Measurements from ENCODE around the gene HHIPL1.
A peak's percentile ranks its signal among the peaks of the same experiment; 100 is the strongest.

HHIPL1 gene

GRCh38 chr14:99604278-99604765, 40.6 kb upstream of the HHIPL1 start:
- TF ChIP-seq CTCF (IDR thresholded peaks at IDR 0.05; ENCODE audit: control insufficient read depth, insufficient read depth, low read depth, low read length, missing control alignments) = no peak
- H3K4me3 ChIP-seq (ENCODE audit: control insufficient read depth, low read depth, low read length) = peak overlapping the region; percentile 91
- peak; percentile 74 for DNase-seq (ENCODE audit: low read depth)

- peak overlapping the region; percentile 91 for H3K4me3 ChIP-seq (ENCODE audit: control insufficient read depth, low read depth, low read length)
- no peak for TF ChIP-seq CTCF (IDR thresholded peaks at IDR 0.05; ENCODE audit: control insufficient read depth, insufficient read depth, low read depth, low read length, missing control alignments)
- DNase-seq (ENCODE audit: low read depth) = no peak
Observed at GRCh38 chr14:99604766-99605298, 40.1 kb upstream of the HHIPL1 start.

- no peak for DNase-seq (ENCODE audit: low read depth)
- no peak for TF ChIP-seq CTCF (IDR thresholded peaks at IDR 0.05; ENCODE audit: control insufficient read depth, insufficient read depth, low read depth, low read length, missing control alignments)
Observed at GRCh38 chr14:99605299-99605961, 39.5 kb upstream of the HHIPL1 start.

GRCh38 chr14:99606359-99606758, 38.6 kb upstream of the HHIPL1 start:
- no peak overlapping the region for H3K4me3 ChIP-seq (ENCODE audit: control insufficient read depth, low read depth, low read length)
- no peak for DNase-seq (ENCODE audit: low read depth)
- TF ChIP-seq CTCF (IDR thresholded peaks at IDR 0.05; ENCODE audit: control insufficient read depth, insufficient read depth, low read depth, low read length, missing control alignments) = no peak

More at GRCh38 chr14:99605299-99605961, 39.5 kb upstream of the HHIPL1 start:
- peak overlapping the region; percentile 91 for H3K4me3 ChIP-seq (ENCODE audit: control insufficient read depth, low read depth, low read length)

- TF ChIP-seq CTCF (IDR thresholded peaks at IDR 0.05; ENCODE audit: control insufficient read depth, insufficient read depth, low read depth, low read length, missing control alignments) = no peak
- H3K4me3 ChIP-seq (ENCODE audit: control insufficient read depth, low read depth, low read length) = no peak overlapping the region
- DNase-seq (ENCODE audit: low read depth) = no peak
Observed at GRCh38 chr14:99608591-99608990, 36.3 kb upstream of the HHIPL1 start.

GRCh38 chr14:99609245-99610170, 35.4 kb upstream of the HHIPL1 start:
- DNase-seq (ENCODE audit: low read depth) = no peak
- H3K4me3 ChIP-seq (ENCODE audit: control insufficient read depth, low read depth, low read length) = no peak overlapping the region
- no peak for TF ChIP-seq CTCF (IDR thresholded peaks at IDR 0.05; ENCODE audit: control insufficient read depth, insufficient read depth, low read depth, low read length, missing control alignments)

Data from AG09309 (cell line).